Aorta (tissue), 5 donors: Measurements from ENCODE around the gene ARHGAP9. TPM values are rescaled to one million over a fixed set of nuclear protein-coding genes. Genes with fewer than 3 reads are reported as not detected.

Experiments
- ATAC-seq: fragments of 200-7000 bp; cut with Tn5 transposase; one replicate; pipeline ENCODE4 v1.9.1; 2022; ENCODE audit warnings: moderate library complexity; ENCODE audit not compliant: low FRiP score
- DNase-seq, 2 donors: peaks; one replicate each; pipeline ENCODE4 v3.0.0-alpha.2; 2020
- H3K27ac ChIP-seq, 2 donors: one replicate each; pipeline ENCODE4 v1.5.1; 2013; ENCODE audit warnings: low read length in 2 of 2, mild to moderate bottlenecking in 2 of 2, moderate library complexity in 2 of 2, control low read depth in 1 of 2, inconsistent platforms in 1 of 2, low read depth in 1 of 2
- H3K27me3 ChIP-seq, 2 donors: one replicate each; pipeline ENCODE4 v1.6.1; 2013; ENCODE audit warnings: control low read depth in 1 of 2, low read length in 1 of 2, mild to moderate bottlenecking in 1 of 2, moderate library complexity in 1 of 2; ENCODE audit not compliant: insufficient read depth in 2 of 2, control insufficient read depth in 1 of 2
- H3K36me3 ChIP-seq, 2 donors: one replicate each; pipeline ENCODE4 v1.6.1; 2013; ENCODE audit warnings: control low read depth in 1 of 2, low read length in 1 of 2, mild to moderate bottlenecking in 1 of 2; ENCODE audit not compliant: insufficient read depth in 2 of 2, control insufficient read depth in 1 of 2
- H3K4me1 ChIP-seq, 2 donors: one replicate each; pipeline ENCODE4 v1.6.1; 2013; ENCODE audit warnings: low read length in 2 of 2, control low read depth in 1 of 2, mild to moderate bottlenecking in 1 of 2, moderate library complexity in 1 of 2; ENCODE audit not compliant: insufficient read depth in 2 of 2, control insufficient read depth in 1 of 2
- H3K4me3 ChIP-seq, 2 donors: one replicate each; pipeline ENCODE4 v1.5.1; 2013; ENCODE audit warnings: low read length in 2 of 2, control low read depth in 1 of 2, mild to moderate bottlenecking in 1 of 2
- H3K9me3 ChIP-seq: one replicate; pipeline ENCODE4 v1.6.1; 2013; ENCODE audit warnings: mild to moderate bottlenecking, low read length; ENCODE audit not compliant: control insufficient read depth
- WGBS, 2 donors: extraction: QIAGEN DNeasy Blood & Tissue Kit; methylation state at CpG; one replicate each; pipeline ENCODE4 v1.1.7; 2013; 5-methylcytosine and 5-hydroxymethylcytosine counted together
- intact Hi-C, 2 donors: fragments of 100-400 bp; cut with DNase I; formaldehyde crosslinking; loops; one replicate each; pipeline versions ENCODE4 v1.14.2 to v1.15.0; 2022
- long read RNA-seq, 2 donors: library from polyadenylated mRNA; unstranded; transcript quantifications; one replicate each; pipeline ENCODE4 v2.0.0, GENCODE V29; 2020 to 2021
- polyA plus RNA-seq, 2 donors: library from polyadenylated mRNA; stranded (reverse); fragments of 200-250 nt; gene quantifications; one replicate each; pipeline ENCODE4 v1.2.3, GENCODE V29; 2013
- total RNA-seq, 2 donors: library from RNA; stranded (reverse); fragmentation: NEBNext Ultra II Directional; extraction: Animal tissue kit (Norgen Biotek cat#: 25700); gene quantifications; one replicate each; pipeline ENCODE4 v1.2.1, GENCODE V29; 2021
- donor health status: healthy with polysubstance abuse.
- donor health status: Bipolar disorder and iron deficiency.
- donor health status: DM: no; HTN: no; CAD: no.
- donor health status: DM: no; HTN: no; CAD: no.
- donor health status: DM: yes; HTN: yes; CAD: no.

The ARHGAP9 gene
- total RNA-seq (10 to 100 TPM; 16.2 to 38.8 TPM), polyA plus RNA-seq (10 to 100 TPM in 1 of 2 donors, 1 to 10 TPM in 1; 5.5 to 21.2 TPM)
- long read RNA-seq, donor 1, transcript ARHGAP9-204 (16 exons, 2,323 nt): major isoform, 7 of 40 reads
- long read RNA-seq, donor 1, partial matches to known transcripts: 13 of 40 reads
- long read RNA-seq, donor 1, other reads (novel, unspliced or antisense): 19 of 40 reads
- long read RNA-seq, donor 2, partial matches to known transcripts: 1 of 6 reads
- long read RNA-seq, donor 2, other reads (novel, unspliced or antisense): 4 of 6 reads

DNA sequence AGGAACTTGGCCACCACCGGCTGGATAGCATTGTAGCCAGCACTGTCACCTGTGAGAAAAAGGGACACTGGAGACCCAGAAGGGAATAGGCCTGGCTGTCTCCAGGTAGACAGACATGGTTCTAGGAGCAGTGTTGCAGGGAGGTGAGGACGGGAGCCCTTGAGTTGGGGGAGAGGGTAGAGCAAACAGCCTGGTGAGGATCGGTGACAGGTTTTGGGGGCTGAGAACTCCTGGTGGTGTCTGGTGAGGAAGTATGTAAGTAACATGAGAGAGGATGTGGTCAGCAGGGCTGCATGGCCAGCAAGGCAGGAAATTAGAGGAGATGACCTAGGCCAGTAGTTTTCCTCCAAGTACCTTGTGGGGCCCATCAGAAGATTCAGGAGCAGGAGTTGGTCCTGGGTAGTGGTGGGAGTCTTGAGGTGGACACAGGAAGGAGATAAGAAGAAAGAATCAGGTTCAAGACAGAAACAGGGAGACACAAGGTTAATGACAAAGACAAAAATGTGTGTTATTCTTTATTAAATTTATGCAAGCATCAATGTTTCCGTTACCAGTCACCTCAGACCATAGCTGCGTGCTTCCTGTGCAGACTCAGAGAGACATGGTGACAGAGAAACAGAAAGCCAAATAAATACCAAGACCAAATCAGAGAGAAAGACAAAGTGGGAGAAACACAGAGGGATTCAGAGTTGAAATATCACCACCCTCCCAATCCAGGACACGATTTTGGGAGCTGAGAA lies at the start of gene ARHGAP9:
ARHGAP9 (minus strand) TSS at position 491 of the 740 bp plus-strand sequence; CDS start at position 31, 460 bp downstream.
- Histone ChIP-seq H3K36me3 (no peaks in the 10 kb centered on the region), H3K9me3 (no peaks in the 10 kb centered on the region), H3K4me3 (no peak within 1 kb of the TSS), H3K27me3 (no peaks in the 10 kb centered on the region), H3K4me1 (no peaks in the 10 kb centered on the region), H3K27ac (no peak within 1 kb of the TSS)
- WGBS, 2 donors: 67 to 74% methylated on average over 6 of the region's 6 CpGs
- DNase-seq (peak in 1 of 2 donors; percentile 37), ATAC-seq (no peak)
- intact Hi-C loops: no loop called here

DNA sequence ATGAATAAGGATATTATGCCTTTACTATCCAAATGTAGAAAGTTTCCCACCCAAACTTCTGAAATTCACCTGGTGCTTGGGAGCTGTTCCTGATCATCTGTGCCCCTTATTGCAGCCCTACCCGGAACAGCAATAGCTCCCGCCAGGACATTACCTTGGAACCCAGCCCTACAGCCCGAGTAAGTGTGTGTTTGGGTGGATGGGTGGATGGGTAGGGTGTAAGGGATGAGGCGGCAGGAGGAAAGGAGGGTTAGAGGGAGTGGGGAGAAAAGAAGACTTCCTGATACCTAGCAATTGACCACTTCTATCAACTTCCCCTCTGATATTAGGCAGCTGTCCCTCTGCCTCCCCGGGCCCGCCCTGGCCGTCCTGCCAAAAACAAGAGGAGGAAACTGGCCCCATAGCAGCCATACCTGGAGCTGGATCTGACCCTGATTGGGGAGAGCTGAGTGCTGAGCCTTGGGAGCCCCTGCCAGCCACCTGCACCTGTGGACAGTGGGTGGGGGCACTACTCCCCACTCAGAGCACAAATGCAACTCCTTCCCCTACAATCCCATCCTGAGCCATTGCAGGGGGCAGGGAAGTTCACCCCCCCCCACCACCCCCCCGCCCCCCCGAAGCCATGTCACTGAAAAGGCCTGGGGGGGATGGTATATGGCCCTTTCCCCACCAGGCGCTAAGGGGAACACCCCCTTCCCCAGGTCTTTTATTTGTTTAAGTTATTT lies 49.3 kb upstream of the ARHGAP9 start:
- Histone ChIP-seq H3K9me3 (no peaks in the 10 kb centered on the region), H3K4me1 (no peaks in the 10 kb centered on the region), H3K36me3 (peaks cover 5 to 15% of the 10 kb centered on the region in 2 donors), H3K27me3 (no peaks in the 10 kb centered on the region), H3K27ac (no peak overlapping the region), H3K4me3 (no peak overlapping the region)
- DNase-seq (peak in 1 of 2 donors; percentile 13), ATAC-seq (no peak)
- 64 to 65% methylated on average over 10 of the region's 10 CpGs for WGBS, 2 donors
- intact Hi-C loops: no loop called here

DNA sequence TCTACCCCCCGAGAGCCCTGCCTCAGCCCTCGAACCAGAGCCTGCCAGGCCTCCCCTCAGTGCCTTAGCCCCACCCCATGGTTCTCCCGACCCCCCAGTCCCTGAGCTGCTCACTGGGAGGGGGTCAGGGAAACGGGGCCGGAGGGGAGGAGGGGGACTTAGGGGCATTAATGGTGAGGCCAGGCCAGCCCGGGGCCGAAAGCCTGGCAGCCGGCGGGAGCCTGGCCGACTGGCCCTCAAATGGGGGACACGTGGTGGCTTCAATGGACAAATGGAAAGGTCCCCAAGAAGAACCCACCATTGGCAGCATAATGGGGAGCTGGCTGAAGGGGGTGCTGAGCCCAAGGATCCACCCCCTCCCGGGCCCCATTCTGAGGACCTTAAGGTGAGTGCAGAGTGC lies 48.5 kb upstream of the ARHGAP9 start:
- DNase-seq (no peak), ATAC-seq (no peak)
- WGBS, 2 donors: 69 to 71% methylated on average over 12 of the region's 12 CpGs
- Histone ChIP-seq H3K27ac (no peak overlapping the region), H3K9me3 (no peaks in the 10 kb centered on the region), H3K36me3 (peaks cover 5 to 13% of the 10 kb centered on the region in 2 donors), H3K4me1 (no peaks in the 10 kb centered on the region), H3K27me3 (no peaks in the 10 kb centered on the region), H3K4me3 (no peak overlapping the region)
- intact Hi-C loops: no loop called here

DNA sequence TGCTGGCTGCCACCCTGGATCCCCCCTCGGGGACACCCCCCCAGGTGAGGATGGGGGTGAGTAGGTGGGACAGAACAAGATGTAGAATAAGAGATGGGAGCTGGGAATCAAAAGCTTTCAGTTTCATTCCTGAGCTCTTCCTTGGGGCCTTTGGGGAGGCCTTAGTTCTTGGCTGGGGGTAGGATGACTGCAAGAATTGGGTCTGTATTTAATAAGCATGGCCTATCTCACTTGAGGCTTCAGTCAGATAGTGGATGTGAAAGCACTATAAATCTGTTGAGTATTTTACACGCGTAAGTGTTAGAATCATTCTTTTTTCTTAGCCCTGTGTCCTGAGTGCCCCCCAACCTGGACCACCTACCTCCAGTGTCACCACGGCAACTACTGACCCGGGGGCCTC lies 47.5 kb upstream of the ARHGAP9 start:
- Histone ChIP-seq H3K4me3 (no peak overlapping the region), H3K4me1 (no peaks in the 10 kb centered on the region), H3K27me3 (no peaks in the 10 kb centered on the region), H3K36me3 (peaks cover under 1 to 8% of the 10 kb centered on the region in 2 donors), H3K9me3 (no peaks in the 10 kb centered on the region), H3K27ac (no peak overlapping the region)
- intact Hi-C loops: no loop called here
- 61 to 71% methylated on average over 5 of the region's 5 CpGs for WGBS, 2 donors
- DNase-seq (no peak), ATAC-seq (no peak)

DNA sequence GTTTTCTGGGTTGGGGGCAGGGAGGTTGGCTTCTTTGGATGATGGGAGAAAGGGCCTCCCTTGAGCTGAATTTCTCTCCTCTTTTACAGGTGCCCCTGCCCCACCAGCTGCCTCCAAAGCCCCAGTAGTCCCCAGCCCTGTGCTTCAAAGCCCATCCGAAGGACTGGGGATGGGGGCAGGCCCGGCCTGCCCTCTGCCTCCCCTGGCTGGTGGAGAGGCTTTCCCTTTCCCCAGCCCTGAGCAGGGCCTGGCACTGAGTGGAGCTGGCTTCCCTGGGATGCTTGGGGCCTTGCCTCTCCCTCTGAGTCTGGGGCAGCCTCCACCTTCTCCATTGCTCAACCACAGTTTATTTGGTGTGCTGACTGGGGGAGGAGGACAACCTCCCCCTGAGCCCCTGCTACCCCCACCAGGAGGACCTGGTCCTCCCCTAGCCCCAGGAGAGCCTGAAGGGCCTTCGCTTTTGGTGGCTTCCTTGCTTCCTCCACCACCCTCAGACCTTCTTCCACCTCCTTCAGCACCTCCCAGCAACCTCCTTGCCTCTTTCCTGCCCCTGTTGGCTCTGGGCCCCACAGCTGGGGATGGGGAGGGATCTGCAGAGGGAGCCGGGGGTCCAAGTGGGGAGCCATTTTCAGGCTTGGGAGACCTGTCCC lies 46.9 kb upstream of the ARHGAP9 start:
- ATAC-seq (no peak), DNase-seq (no peak)
- no peak overlapping the region for H3K4me3 ChIP-seq
- H3K4me1 ChIP-seq: no peaks in the 10 kb centered on the region
- WGBS, 2 donors: 66 to 72% methylated on average over 4 of the region's 4 CpGs
- no peaks in the 10 kb centered on the region for H3K9me3 ChIP-seq
- no peak overlapping the region for H3K27ac ChIP-seq
- intact Hi-C loops: no loop called here
- no peaks in the 10 kb centered on the region for H3K27me3 ChIP-seq
- H3K36me3 ChIP-seq: peaks cover 0 to 4% of the 10 kb centered on the region in 2 donors

DNA sequence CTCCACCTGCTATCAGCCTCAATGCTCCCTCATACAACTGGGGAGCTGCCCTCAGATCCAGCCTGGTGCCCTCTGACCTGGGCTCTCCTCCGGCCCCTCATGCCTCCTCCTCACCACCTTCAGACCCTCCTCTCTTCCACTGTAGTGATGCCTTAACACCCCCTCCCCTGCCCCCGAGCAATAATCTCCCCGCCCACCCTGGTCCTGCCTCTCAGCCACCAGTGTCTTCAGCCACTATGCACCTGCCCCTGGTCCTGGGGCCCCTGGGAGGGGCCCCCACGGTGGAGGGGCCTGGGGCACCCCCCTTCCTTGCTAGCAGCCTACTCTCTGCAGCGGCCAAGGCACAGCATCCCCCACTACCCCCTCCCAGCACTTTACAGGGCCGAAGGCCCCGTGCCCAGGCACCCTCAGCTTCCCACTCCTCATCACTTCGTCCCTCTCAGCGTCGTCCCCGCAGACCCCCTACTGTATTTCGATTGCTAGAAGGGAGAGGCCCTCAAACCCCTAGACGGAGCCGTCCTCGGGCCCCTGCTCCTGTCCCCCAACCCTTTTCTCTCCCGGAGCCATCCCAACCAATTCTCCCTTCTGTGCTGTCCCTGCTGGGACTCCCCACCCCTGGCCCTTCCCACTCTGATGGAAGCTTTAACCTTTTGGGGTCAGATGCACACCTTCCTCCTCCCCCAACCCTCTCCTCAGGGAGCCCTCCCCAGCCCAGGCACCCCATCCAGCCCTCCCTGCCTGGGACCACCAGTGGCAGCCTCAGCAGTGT lies 46.1 kb upstream of the ARHGAP9 start:
- 67 to 74% methylated on average over 15 to 16 of the region's 16 CpGs for WGBS, 2 donors
- Histone ChIP-seq H3K27me3 (no peaks in the 10 kb centered on the region), H3K4me3 (no peak overlapping the region), H3K27ac (no peak overlapping the region), H3K4me1 (peaks cover 0 to 2% of the 10 kb centered on the region in 2 donors), H3K36me3 (peaks cover 0 to 4% of the 10 kb centered on the region in 2 donors), H3K9me3 (no peaks in the 10 kb centered on the region)
- no peak for DNase-seq
- intact Hi-C loops: loop anchor here in 1 of 2 donors (2.0 kb wide), 1 partner anchor 21 kb away; the partner anchor contains the start of gene DCTN2
- ATAC-seq: no peak

DNA sequence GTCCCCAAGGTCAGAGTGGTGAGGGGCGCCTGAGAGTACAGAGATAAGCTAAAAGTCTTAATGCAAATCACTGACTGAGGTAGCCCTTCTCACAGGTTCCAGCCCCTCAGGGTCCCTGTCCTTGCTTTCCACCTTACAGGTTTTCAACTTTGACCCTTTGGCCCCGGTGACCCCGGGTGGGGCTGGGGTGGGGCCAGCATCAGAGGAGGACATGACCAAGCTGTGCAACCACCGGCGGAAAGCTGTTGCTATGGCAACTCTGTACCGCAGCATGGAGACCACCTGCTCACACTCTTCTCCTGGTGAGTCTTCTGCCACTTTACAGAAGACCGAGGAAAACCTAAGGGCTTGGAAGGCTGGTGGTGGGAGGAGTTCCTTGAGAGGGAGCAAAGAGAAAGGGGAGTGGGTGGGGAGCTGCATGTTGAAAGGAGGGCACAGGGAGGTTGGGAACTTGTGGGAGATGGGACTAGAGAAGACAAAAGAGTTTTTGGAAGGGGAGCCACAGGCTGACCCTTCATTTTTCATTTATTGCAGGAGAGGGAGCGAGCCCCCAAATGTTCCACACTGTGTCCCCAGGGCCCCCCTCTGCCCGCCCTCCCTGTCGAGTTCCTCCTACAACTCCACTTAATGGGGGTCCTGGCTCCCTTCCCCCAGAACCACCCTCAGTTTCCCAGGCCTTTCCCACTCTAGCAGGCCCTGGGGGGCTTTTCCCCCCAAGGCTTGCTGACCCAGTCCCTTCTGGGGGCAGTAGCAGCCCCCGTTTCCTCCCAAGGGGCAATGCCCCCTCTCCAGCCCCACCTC lies 45.3 kb upstream of the ARHGAP9 start:
- peaks cover 0 to 4% of the 10 kb centered on the region in 2 donors for H3K36me3 ChIP-seq
- H3K27ac ChIP-seq: no peak overlapping the region
- ATAC-seq: no peak

More for the DNA sequence above, 45.3 kb upstream of the ARHGAP9 start:
- Histone ChIP-seq H3K4me3 (no peak overlapping the region), H3K4me1 (peaks cover 0 to 2% of the 10 kb centered on the region in 2 donors), H3K9me3 (no peaks in the 10 kb centered on the region), H3K27me3 (no peaks in the 10 kb centered on the region)
- DNase-seq: no peak
- 63 to 64% methylated on average over 11 of the region's 11 CpGs for WGBS, 2 donors
- intact Hi-C loops: loop anchor here in 1 of 2 donors (2.0 kb wide), 1 partner anchor 22 kb away; the partner anchor contains the start of gene DCTN2
